Stimulated activated CD4-positive, alpha-beta T cell treated with anti-CD3 and anti-CD28 coated beads, Interleukin-2, amount 100 ng/mL, for 24 hours (primary cell): ENCODE measurements around the gene CD70.
A peak's percentile ranks its signal among the peaks of the same experiment; 100 is the strongest.
"Not testable (repeated sequence)": the region's sequence is repeated elsewhere in the genome, so short reads cannot be mapped to it uniquely, and the experiment has no call there.

ENCODE experiments used
- DNase-seq, 2 donors: peaks; one replicate each; pipeline ENCODE4 v3.0.0-alpha.2; 2020

The CD70 gene, protein sequence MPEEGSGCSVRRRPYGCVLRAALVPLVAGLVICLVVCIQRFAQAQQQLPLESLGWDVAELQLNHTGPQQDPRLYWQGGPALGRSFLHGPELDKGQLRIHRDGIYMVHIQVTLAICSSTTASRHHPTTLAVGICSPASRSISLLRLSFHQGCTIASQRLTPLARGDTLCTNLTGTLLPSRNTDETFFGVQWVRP

GRCh38 chr19:6590827-6591319, at the start of gene CD70:
TSS of gene CD70 (minus strand) at chr19:6591150. CDS start at chr19:6591002, 148 bp downstream.
- peak; percentile 45 to 67 for DNase-seq

DNA sequence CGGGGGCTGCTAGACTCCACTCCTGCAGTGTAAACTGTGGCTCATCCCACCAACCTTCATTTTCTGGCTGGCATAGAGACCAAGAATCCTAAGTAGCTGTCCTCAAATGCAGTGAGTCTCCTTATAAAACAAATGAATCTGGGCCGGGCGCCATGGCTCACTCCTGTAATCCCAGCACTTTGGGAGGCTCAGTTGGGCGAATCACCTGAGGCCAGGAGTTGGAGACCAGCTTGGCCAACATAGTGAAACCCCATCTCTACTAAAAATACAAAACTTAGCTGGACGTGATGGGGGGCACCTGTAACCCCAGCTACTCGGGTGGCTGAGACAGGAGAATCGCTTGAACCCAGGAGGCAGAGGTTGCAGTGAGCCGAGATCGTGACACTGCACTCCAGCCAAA, 49.4 kb upstream of the CD70 start:
- DNase-seq, result not testable (repeated sequence)

DNA sequence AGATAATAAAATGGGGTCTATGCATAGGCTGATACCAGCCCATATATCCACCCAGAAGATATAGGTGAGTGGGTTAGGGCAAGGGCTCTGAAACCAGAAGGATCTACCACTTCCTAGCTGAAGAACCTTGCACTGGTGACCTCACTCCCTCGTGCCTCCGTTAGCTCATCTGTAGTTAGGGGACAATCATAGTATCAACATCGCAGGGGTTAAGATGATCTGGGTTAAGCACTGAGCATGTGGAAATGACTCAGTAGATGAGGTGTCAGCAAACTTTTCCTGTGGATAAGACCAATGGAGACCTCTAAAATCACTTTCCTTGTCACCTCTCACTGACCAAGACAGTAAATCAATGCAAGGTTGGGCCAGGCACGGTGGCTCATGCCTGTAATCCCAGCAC, 48.5 kb upstream of the CD70 start:
- DNase-seq, result no peak

GRCh38 chr19:6633456-6633813, 42.5 kb upstream of the CD70 start:
- not testable (repeated sequence) for DNase-seq

DNA sequence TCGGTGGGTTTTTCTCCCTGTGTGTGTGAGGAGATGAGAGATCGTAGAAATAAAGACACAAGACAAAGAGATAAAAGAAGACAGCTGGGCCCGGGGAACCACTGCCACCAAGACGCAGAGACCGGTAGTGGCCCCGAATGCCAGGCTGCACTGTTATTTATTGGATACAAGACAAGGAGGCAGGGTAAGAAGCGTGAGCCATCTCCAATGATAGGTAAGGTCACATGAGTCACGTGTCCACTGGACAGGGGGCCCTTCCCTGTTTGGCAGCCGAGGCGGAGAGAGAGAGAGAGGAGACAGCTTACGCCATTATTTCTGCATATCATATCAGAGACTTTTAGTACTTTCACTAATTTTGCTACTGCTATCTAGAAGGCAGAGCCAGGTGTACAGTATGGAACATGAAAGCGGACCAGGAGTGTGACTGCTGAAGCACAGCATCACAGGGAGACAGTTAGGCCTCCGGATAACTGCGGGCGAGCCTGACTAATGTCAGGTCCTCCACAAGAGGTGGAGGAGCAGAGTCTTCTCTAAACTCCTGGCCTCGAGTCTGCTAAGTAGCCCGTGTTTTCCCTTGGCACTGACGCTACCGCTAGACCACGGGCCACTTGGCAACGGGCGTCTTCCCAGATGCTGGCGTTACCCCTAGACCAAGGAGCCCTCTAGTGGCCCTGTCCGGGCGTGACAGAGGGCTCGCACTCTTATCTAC, 42.0 kb upstream of the CD70 start:
- peak; percentile 64 to 74 for DNase-seq

DNA sequence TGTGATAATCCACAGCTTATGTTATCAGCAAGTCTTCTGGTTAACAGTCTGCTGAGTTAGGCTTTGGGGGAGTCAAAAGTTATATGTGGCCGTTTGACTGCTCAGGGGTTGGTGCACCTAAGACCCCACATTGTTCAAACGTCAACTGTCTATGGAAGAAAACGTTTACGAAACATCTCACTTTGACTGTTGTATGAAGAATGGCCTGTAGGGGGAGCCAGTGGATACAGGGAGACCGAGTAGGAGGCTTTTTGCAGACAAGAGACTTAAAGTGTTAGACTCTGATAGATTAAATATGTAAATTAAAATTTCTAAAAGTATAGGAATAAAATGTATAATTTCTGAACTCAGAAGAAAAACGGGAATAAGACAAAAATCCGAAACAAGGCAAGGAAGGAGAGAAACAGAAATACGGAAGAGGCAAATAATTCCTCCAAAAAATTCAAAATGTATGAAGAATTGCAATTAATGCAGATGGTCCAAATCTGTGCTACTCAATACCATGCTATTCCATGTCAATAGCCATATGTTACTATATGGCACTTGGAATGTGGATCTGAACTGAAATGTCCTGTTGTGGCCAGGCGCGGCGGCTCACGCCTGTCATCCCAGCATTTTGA, 41.2 kb upstream of the CD70 start:
- peak; percentile 75 to 90 for DNase-seq

GRCh38 chr19:6626764-6627163, 35.8 kb upstream of the CD70 start:
- no peak for DNase-seq

DNA sequence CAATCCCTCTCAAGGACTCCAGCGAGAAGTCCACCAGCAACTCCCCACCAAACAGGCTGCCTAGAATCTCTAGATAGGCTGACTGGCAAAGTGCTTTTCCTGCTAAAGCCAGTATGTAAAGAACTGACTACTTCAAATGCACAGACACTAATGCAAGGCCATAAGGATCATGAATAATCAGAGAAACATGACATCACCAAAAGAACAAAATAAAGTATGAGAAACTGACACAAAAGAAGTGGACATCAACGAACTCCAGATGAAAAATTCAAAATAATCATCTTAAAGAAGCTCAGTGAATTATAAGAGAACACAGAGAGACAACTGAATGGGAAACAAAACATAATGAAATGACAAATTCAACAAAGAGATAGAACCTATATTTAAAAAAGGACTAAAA, 26.4 kb upstream of the CD70 start:
- DNase-seq, result no peak

- peak; percentile 26 to 41 for DNase-seq
These were observed 25.1 kb upstream of the CD70 start for GRCh38 chr19:6616011-6616410.

DNA sequence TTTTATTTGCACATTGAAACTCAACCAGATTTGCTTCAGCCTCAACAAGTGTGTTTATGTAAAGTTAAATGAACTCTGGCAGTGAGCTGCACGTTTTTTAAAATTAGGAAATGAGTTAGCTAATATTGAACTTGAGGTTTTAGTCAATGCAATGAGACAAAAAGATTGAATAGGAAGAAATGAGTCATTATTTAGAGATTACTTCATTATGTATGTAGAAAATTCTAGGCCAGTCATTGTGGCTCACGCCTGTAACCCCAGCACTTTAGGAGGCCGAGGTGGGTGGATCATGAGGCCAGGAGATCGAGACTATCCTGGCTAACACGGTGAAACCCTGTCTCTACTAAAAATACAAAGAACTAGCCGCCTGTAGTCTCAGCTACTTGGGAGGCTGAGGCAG, 22.8 kb upstream of the CD70 start:
- peak in 1 of 2 donors; percentile 42 for DNase-seq

GRCh38 chr19:6610934-6611852, 20.2 kb upstream of the CD70 start:
- peak in 1 of 2 donors; percentile 14 for DNase-seq

GRCh38 chr19:6608940-6609339, 18.0 kb upstream of the CD70 start:
- DNase-seq, result no peak

GRCh38 chr19:6608146-6608545, 17.2 kb upstream of the CD70 start:
- not testable (repeated sequence) for DNase-seq

DNA sequence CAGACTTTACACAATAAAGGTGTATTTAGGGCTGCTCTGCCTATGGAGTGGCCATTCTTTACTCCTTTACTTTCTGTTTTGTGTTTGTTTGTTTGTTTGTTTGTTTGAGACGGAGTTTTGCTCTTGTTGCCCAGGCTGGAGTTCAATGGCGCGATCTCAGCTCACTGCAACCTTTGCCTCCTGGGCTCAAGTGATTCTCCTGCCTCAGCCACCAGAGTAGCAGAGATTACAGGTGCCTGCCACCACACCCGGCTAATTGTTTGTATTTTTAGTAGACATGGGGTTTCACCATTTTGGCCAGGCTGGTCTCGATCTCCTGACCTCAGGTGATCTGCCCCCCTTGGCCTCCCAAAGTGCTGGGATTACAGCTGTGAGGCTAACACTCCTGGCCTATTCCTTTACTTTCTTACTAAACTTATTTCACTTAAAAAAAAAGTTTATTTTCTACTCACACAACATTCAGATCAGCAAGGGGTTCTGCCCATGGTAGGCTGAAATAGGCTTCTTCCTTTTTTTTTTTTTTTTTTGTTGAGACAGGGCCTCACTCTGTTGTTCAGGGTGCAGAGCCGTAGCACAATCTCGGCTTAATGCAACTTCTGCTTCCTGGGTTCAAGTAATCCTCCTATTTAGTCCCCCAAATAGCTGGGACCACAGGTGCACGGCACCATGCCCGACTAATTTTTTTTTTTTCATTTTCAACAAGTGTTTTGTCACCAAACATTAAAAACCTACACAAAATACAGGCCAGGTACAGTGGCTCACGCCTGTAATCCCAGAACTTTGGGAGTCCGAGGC, 15.5 kb upstream of the CD70 start:
- DNase-seq, result not testable (repeated sequence)

GRCh38 chr19:6604906-6605305, 14.0 kb upstream of the CD70 start:
- DNase-seq, result no peak

DNA sequence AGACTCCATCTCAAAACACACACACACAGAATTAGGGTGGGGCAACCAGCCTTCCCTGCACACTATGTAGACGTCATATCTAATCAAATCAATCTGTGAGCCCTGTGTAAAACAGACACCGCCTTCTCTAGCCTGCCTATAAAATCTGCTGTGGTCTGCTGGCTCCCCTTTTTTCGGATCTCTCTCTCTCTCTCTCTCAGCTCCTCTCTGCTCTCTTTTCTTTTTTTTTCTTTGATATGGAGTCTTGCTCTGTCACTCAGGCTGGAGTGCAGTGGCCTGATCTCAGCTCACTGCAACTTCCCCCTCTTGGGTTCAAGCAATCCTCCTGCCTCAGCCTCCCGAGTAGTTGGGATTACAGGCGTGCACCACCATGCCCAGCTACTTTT, 11.8 kb upstream of the CD70 start:
- no peak for DNase-seq

DNA sequence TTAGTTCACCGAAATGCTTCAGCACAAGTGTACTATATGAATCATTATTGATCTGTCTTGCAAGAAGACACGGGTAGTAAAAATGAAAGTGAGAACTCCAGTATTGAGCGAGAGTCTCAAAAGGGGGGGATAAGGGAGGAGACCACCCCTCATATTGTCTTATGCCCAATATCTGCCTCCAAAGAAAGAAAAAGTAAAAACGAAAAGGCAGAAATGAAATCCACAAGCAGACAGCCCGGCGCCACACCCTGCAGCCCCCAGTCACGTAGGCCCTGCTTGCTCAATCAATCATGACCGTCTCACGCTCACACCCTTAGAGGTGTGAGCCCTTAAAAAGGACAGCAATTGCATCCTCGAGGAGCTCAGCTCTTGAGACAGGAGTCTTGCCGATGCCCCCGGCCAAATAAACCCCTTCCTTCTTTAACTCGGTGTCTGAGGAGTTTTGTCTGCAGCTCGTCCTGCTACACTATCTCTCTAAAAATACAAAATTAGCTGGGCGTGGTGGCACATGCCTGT, 10.6 kb upstream of the CD70 start:
- not testable (repeated sequence) for DNase-seq

DNA sequence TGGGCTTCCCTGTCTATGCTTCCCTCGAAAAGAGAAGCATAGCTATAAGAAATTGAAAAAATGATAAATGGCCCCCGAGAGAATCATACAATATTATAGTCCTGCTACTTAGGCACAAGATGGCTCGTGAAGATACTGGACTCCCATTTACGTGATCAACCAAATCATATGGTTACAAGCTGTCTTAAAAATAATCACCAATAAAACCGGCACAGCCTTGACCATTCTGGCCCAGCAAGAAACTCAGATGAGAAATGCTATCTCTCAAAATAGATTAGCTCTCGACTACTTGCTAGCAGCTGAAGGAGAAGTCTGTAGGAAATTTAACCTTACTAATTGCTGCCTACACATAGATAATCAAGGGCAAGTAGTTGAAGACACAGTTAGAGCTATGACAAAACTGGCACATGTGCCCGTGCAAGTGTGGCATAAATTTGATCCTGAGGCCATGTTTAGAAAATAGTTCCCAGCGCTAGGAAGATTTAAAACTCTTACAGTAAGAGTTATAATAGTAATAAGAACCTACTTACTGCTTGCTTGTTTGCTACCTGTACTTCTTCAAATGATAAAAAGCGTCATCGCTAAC, 10.1 kb upstream of the CD70 start:
- DNase-seq, result not testable (repeated sequence)

GRCh38 chr19:6599866-6600454, 9.0 kb upstream of the CD70 start:
- DNase-seq, result no peak

DNA sequence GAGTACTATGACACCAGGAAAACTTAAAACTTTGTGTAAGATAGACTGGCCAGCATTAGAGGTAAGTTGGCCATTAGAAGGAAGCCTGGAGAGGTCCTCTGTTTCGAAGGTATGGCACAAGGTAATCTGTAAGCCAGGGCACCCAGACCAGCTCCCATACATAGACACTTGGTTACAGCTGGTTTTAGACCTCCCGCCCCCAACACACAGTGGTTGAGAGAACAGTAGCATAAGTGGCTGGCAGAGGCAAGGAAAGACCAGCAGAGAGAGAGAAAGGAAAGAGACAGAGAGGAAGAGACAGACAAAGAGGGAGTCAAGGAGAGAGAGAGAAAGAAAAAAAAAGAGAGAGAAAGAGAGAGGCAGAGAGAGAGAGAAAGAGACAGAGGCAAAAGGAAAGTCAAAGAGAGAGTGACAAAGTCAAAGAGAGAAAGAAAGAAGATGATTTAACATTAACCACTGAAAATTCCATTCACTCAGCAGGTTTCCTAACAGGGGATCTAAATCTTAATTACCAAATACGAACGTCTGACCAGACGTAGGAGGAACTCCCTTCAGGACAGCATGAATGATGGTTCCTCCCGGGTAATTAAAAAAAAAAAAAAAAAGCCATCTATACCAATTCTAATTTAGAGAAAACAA, 7.4 kb upstream of the CD70 start:
- DNase-seq, result not testable (repeated sequence)
